NCI-H2227 (cell line): ENCODE results near the gene HIVEP3.

Experiments
- DNase-seq: peaks from one replicate; lab custom pipeline; 2025; ENCODE audit not compliant: unreplicated experiment; lab: John Stamatoyannopoulos, UW

Gene HIVEP3

GRCh38 chr1:41620365-41621169, 298.2 kb downstream of the HIVEP3 start:
- no peak for DNase-seq

DNA sequence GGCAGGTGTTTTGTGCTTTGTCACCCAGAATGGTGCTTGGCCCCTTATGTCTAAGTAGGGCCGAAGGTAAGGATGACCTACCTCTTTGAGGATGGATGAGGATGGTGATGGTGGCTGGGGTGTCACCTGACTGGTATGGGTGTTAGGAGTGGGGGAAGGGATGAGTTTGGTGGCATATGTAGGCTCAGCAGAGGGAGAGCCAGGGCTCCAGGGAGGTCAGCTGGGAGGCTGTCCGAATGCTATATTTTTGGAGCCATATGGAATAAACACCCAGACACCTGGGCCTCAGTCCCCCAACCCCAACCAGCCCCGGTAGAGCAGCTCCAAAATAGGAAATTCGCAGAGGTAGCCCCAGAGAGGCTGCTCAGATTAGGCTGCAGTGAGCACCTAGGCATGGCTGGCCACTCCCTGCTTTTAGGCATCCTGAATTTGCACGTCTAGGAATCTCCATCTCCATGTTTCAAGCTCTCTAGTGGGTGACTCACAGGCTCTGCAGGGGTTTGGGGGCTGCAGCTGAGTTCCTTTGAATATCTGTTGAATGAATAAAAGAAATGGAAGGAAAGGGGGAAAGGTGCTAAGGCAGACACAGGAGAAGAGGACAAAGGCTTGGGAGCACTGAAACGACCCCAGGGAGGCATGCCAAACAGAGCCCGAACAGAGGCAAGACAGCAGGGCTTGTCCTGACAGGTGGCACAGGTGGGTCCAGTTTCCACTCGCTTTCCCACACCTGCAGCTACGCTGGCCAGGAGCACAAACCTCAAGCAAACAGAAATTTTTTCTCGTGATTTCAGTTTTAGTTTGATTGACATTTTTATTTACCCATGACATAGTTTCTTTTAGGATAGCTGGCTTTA, 299.0 kb downstream of the HIVEP3 start:
- no peak for DNase-seq

- no peak for DNase-seq
These were observed 299.9 kb downstream of the HIVEP3 start for GRCh38 chr1:41618871-41619270.

DNA sequence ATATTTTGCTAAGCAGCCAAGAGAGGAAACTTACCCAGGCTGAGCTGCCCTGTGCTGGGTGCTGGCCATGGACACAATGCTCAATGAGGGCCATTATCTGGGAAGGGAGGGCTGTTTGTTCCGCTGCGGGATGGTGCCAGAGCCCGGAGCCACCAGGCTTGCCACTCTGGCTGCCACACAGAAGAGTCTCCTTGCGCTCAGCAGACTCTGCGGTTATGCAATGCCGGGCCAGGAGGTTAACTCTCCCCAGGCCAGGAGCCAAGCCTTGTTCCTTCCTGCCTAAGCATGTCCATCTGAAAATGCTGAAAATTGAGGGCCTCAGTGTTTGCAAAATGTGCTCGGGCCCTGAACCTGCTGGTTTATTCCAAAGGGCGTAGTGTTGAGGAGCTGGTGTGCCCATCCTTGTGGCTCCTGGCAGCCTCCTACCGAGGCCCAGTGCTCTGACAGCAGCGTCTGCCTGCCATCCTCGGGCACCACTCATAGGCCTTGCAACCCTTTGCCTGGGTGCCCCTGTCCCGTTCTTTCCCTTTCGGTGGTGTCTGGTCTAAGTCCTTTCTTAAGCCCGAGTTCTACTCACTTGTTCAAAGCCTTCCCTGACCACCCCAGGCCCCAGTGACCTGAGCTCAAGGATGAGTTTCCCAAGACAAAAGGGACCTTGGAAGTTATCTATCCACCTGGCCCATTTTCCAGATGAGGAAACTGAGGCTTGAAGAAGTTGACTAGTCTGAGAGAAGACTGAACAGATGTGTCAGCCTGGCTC, 300.5 kb downstream of the HIVEP3 start:
- DNase-seq, result no peak

- DNase-seq, result no peak
These were observed 301.4 kb downstream of the HIVEP3 start for GRCh38 chr1:41617336-41617735.

DNA sequence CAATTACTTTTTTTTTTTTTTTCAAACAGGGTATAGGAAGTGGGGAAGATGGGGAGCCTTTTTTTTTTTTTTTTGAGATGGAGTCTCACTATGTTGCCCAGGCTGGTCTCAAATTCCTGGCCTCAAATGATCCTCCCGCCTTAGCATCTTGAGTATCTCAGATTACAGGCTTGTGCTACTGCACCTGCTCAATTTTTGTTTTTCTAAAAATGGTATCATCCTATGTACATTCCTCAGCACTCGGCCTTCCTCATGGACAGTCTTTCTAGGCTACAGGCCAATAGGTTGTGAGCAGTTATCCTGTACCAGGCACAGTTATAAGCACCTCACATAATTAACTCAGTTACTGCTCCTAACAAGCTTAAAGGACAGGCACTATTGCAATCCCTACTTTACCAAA, 302.2 kb downstream of the HIVEP3 start:
- DNase-seq, result no peak

DNA sequence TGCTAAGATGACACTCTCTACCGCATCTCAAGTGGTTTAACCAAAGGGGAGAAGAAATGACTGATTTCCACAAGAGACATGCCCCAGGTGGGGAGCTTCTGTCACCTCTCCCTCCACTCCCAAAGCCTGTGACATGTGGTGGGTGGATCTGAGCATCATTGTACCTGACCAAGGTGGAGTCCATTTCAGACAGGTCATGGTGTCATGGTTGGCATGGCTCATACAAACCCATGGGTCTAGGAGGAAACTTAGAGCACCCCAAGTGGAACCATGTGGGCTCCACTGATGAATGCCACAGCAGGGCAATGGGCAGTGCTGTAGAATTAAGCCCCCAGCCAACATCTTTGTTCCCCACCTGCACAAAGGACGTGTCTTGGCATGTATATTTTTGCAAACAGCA, 302.7 kb downstream of the HIVEP3 start:
- no peak for DNase-seq

GRCh38 chr1:41615316-41615715, 303.4 kb downstream of the HIVEP3 start:
- no peak for DNase-seq

DNA sequence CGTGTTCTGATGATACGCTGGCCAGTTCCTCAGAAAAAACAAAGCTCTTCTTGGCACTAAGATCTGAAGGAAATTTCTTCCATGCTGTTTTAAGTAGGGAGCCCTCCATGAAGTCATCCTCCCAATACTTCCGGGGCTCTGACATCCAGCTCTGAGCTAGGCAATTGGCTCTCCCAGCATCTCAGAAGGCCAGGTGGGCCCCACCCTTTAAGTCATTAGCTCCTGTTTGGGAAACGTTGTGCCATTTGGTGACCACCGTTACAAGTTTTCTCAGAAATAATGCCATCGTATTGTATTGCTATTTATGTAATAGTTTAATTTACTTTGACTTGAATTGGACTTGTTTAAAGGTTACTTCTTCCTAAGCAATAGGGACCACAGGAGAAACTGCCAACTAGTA, 303.9 kb downstream of the HIVEP3 start:
- DNase-seq, result no peak

DNA sequence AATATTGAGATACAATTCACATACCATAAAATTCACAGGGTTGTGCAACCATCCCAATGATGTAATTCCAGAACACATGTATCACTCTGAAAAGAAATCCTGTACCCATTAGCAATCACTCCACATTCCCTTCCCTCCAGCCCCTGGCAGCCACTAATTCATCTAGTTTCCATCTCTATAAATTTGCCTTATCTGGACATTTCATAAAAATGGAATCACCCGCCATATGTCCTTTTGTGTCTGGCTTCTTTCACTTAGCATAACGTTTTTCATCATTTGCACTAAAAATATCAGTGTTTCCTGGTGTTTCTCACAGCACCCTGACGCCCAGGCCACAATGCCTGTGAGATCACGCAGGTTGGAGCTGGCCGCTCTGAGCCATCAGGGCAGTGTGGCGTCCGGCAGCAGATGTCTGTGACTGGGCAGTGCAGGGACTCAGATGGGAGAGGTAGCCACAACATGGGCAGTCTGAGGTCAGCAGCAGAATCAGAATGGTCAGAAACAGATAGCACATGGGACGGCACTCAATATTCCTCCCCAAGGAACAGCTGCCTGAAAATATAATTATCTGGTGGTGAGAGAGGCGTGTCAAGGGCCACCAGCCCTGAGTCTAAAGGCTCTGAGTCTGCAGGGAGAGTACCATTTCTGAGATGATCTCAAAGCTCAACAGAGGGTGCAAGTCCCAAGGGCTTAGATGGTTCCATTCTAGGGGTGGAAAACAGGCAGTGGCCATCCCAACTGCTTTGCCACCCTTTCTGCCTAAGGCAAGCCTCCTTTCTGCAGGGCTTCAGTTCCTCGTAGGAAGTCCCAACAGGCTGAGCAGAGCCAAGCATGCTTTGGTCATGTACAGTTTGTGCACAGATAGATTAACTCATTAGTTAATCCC, 304.8 kb downstream of the HIVEP3 start:
- no peak for DNase-seq

GRCh38 chr1:41612953-41613352, 305.8 kb downstream of the HIVEP3 start:
- no peak for DNase-seq

- DNase-seq, result no peak
These were observed 306.7 kb downstream of the HIVEP3 start for GRCh38 chr1:41611932-41612450.

GRCh38 chr1:41611068-41611931, 307.4 kb downstream of the HIVEP3 start:
- DNase-seq, result no peak

DNA sequence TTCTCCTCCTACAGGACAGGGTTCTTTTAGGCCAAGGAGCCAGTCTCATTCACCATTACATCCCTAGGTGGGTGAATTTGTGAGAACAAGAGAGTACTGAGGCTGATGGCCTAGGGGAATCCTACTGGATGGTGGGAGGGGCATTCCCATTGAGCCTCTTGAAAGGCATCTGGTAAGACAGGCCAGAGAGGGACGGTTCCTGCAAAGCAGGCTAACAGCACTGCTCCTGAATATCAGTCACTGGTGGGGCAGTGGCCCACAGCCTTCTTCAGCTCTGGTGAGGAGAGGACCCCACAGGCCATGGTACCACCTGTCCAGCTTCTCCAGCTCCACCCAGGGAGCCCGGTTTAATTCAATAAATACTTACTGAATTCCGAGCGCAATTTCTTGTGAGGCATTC, 308.4 kb downstream of the HIVEP3 start:
- no peak for DNase-seq

- no peak for DNase-seq
These were observed 309.4 kb downstream of the HIVEP3 start for GRCh38 chr1:41609166-41609883.

DNA sequence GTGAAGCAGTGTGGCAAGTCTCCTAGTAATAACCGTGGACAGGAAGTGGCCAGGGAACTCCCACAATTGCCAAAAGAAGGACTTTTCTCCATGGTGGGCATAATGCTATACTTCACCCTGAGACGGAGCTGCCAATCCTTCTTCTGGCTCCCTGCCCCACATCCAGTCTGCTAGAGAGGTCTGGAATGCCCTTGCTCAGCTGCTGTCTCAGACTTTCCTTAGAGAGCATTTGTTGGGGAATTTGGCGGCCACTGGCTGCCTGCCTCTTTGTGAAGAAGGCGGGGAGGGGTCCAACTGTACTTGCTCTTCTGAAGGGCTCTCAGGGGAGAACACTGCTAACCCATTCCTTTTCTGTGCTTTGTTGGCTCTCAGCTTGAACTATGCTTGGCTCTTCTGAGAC, 310.5 kb downstream of the HIVEP3 start:
- DNase-seq, result no peak

- DNase-seq, result no peak
These were observed 310.9 kb downstream of the HIVEP3 start for GRCh38 chr1:41607808-41608207.

GRCh38 chr1:41599912-41600311, 318.8 kb downstream of the HIVEP3 start:
- DNase-seq, result no peak

DNA sequence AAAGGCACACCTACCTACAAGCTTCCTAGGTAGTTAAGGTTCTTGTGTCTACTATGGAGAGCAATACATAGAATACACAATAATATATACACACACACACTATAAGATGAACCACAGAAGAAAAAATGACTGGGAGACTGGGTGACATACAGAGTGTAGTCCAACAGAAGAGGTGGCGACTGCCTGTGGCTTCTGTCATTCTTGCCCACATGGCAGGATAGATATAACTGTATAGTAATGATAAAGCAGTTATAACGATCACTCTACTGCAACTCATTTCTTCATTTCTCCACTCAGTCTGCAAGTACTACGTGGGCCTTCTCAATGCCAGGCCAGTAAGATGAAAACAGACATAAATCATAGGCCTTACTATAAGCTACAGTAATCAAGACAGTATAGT, 320.4 kb downstream of the HIVEP3 start:
- no peak for DNase-seq
